ENCODE measurements around the gene PLEKHD1. TPM values are rescaled to one million over a fixed set of nuclear protein-coding genes. Genes with fewer than 3 reads are reported as not detected.

Gene PLEKHD1
- total and polyA plus RNA-seq, 2 of the 8 experiments (the other 6 are each of a cell fraction or from before 2014, with no cell fraction given) = 0.24 to 0.48 TPM

DNA sequence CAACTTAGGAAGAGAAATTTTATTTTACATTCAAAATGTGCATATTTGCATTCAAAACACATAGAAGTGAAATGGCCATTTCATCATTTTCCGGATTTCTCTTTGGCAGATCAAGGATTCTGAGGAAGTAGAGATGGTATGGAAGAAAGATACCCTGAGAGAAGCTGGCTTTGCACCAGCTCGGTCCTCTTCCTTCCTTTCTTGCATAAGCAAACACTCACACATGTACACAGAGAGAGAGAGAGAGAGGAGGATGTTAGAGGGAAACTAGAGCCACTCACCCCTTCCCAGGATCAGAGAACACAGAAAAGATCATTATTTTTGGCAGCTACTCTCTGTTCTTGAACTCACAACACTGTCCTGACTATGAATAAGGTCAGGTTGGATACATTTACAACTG, 15.6 kb upstream of the PLEKHD1 start:
- Histone ChIP-seq H2AFZ (ENCODE audit: low read length) (no peak overlapping the region), H3K14ac (ENCODE audit: insufficient read length) (no peak overlapping the region), H3K4me1 (replicated peaks in 1 of 4; ENCODE audit: control insufficient read depth in 3 of 4, insufficient read depth in 4 of 4, low read length in 3 of 4) (no peaks in the 10 kb centered on the region), H2BK120ac (replicated peaks; ENCODE audit: low read depth, low read length) (no peak overlapping the region), H2BK20ac (ENCODE audit: low read length) (no peak overlapping the region), H2BK5ac (ENCODE audit: low read depth, low read length) (no peak overlapping the region), H4K91ac (replicated peaks; ENCODE audit: insufficient read length, low read length) (no peak overlapping the region), H3K4ac (replicated peaks; ENCODE audit: insufficient read length, low read depth, low read length) (no peak overlapping the region), H3K4me2 (ENCODE audit: insufficient read depth in 1 of 2, low read depth in 2 of 2, low read length in 2 of 2) (no peak overlapping the region), H3K18ac (ENCODE audit: extremely low read depth, low read length) (no peak overlapping the region), H2BK12ac (ENCODE audit: low read depth, low read length) (no peak overlapping the region), H3K9me3 (ENCODE audit: insufficient read depth in 2 of 2, low read depth in 1 of 2, low read length in 1 of 2) (no peaks in the 10 kb centered on the region), H4K20me1 (replicated peaks in 1 of 2; ENCODE audit: control insufficient read depth in 1 of 2, insufficient read depth in 2 of 2, low read length in 2 of 2) (no peaks in the 10 kb centered on the region), H4K8ac (ENCODE audit: extremely low read depth, insufficient read depth, low read length) (no peak overlapping the region), H2AK5ac (ENCODE audit: low read depth, low read length) (no peak overlapping the region), H3K56ac (replicated peaks; ENCODE audit: insufficient read length, low read depth, low read length) (no peak overlapping the region), H3K27ac (ENCODE audit: low read depth, low read length) (no peak overlapping the region), H3K27me3 (replicated peaks in 1 of 4; ENCODE audit: control insufficient read depth in 3 of 4, extremely low read depth in 1 of 4, insufficient read depth in 3 of 4, low read length in 3 of 4) (no peaks in the 10 kb centered on the region), H4K5ac (ENCODE audit: insufficient read length, low read depth, low read length) (no peak overlapping the region), H3K23ac (ENCODE audit: insufficient read length) (no peak overlapping the region), H2BK15ac (ENCODE audit: low read length) (no peak overlapping the region), H3K9ac (replicated peaks in 1 of 4; ENCODE audit: extremely low read depth in 1 of 4, low read depth in 3 of 4, low read length in 3 of 4) (no peak overlapping the region), H3K4me3 (ENCODE audit: extremely low read depth in 1 of 4, insufficient read depth in 2 of 4, low read depth in 3 of 4, low read length in 4 of 4) (no peak overlapping the region), H3K79me1 (ENCODE audit: low read depth, low read length) (no peaks in the 10 kb centered on the region), H3K23me2 (ENCODE audit: low read depth, low read length) (no peaks in the 10 kb centered on the region), H3K79me2 (ENCODE audit: control insufficient read depth in 1 of 2, insufficient read depth in 2 of 2, low read length in 2 of 2) (no peaks in the 10 kb centered on the region), H3K36me3 (ENCODE audit: control insufficient read depth in 2 of 4, insufficient read depth in 4 of 4, low read length in 3 of 4) (no peaks in the 10 kb centered on the region)
- WGBS, 2 experiments (ENCODE audit: extremely low coverage in 1 of 2, insufficient coverage in 1 of 2, insufficient read length in 1 of 2, insufficient replicate concordance in 2 of 2, low coverage in 1 of 2, low lambda C conversion rate in 2 of 2, missing lambda C conversion rate in 1 of 2) = 64% methylated on average over 2 of the region's 2 CpGs; no CpG with 5 or more reads in 1 of the 2 experiments
- FAIRE-seq (no peak), DNase-seq (ENCODE audit: low read depth in 1 of 2, low spot score in 2 of 2) (no peak)
- POLR2A ChIA-PET (ENCODE audit: partially characterized antibody) = no interaction called here
- CTCF ChIA-PET (ENCODE audit: partially characterized antibody) = interaction anchor here (0.6 to 1.5 kb wide), 3 partner anchors 9 to 675 kb away, joined by 3 to 4 read pairs (median 4); no protein-coding TSS in a partner anchor
- no peak for TF ChIP-seq BCL11A (IDR thresholded peaks at IDR 0.05; ENCODE audit: low read depth in 2 of 2, low read length in 2 of 2)
- no peak for TF ChIP-seq EP300 (IDR thresholded peaks at IDR 0.05; ENCODE audit: borderline replicate concordance in 1 of 2, low read depth in 2 of 2, low read length in 2 of 2)
- no peak for TF ChIP-seq CHD2 (IDR thresholded peaks at IDR 0.05; ENCODE audit: low read length)
- no peak for TF ChIP-seq TCF12 (IDR thresholded peaks at IDR 0.05; ENCODE audit: low read depth, low read length)
- no peak for TF ChIP-seq SP1 (IDR thresholded peaks at IDR 0.05; ENCODE audit: low read depth, low read length)
- TF ChIP-seq HDAC2 (IDR thresholded peaks at IDR 0.05; ENCODE audit: borderline replicate concordance in 1 of 2, low read depth in 2 of 2, low read length in 2 of 2) = no peak
- TF ChIP-seq SP2 (IDR thresholded peaks at IDR 0.05; ENCODE audit: low read length) = no peak
- no peak for TF ChIP-seq SIN3A (conservative IDR thresholded peaks at IDR 0.05 in 1 of 2, IDR thresholded peaks at IDR 0.05 in 1 of 2; ENCODE audit: low read depth in 1 of 2, low read length in 2 of 2)
- TF ChIP-seq CREB1 (IDR thresholded peaks at IDR 0.05) = no peak
- TF ChIP-seq FOSL1 (IDR thresholded peaks at IDR 0.05; ENCODE audit: insufficient read depth, low read depth, low read length) = no peak
- no peak for TF ChIP-seq CHD1 (IDR thresholded peaks at IDR 0.05; ENCODE audit: low read depth, low read length)
- no peak for TF ChIP-seq POU5F1 (IDR thresholded peaks at IDR 0.05; ENCODE audit: low read depth, low read length)
- no peak for TF ChIP-seq ZNF274 (IDR thresholded peaks at IDR 0.05; ENCODE audit: borderline replicate concordance, extremely low read depth, low read length)
